Transverse colon (tissue), 3 donors: ENCODE results near the gene KCNV2.

Source experiments
- CTCF ChIP-seq, 5 experiments: fragments of 200-600 bp in 3 of 5; fragments of 450-650 bp in 2 of 5; sonication (generic) in 3 of 5; IDR thresholded peaks; 1 replicate in 2 of 5; 2 replicates in 3 of 5; pipeline ENCODE4 v1.5.1; 2016 to 2017; ENCODE audit warnings: antibody characterized with exemption in 5 of 5, inconsistent platforms in 3 of 5, mild to moderate bottlenecking in 2 of 5, moderate library complexity in 1 of 5
- POLR2A ChIP-seq: fragments of 450-650 bp; IDR thresholded peaks from one replicate; pipeline ENCODE4 v1.6.1; 2016; ENCODE audit warnings: antibody characterized with exemption, mild to moderate bottlenecking, moderate library complexity

GRCh38 chr9:2764353-2764752 is 47.0 kb downstream of the KCNV2 start:
- TF ChIP-seq POLR2A (no peak), CTCF (IDR thresholded peaks at IDR 0.05) (no peak)
